Stimulated activated CD4-positive, alpha-beta T cell treated with anti-CD3 and anti-CD28 coated beads, Interleukin-15, amount 100 ng/mL, for 48 hours (primary cell): ENCODE measurements around the gene HECW1.
"Not testable (repeated sequence)": the region's sequence is repeated elsewhere in the genome, so short reads cannot be mapped to it uniquely, and the experiment has no call there.

Experiments
- DNase-seq, 2 donors: peaks; one replicate each; pipeline ENCODE4 v3.0.0-alpha.2; 2020; ENCODE audit warnings: low read depth in 2 of 2

The HECW1 gene

DNA sequence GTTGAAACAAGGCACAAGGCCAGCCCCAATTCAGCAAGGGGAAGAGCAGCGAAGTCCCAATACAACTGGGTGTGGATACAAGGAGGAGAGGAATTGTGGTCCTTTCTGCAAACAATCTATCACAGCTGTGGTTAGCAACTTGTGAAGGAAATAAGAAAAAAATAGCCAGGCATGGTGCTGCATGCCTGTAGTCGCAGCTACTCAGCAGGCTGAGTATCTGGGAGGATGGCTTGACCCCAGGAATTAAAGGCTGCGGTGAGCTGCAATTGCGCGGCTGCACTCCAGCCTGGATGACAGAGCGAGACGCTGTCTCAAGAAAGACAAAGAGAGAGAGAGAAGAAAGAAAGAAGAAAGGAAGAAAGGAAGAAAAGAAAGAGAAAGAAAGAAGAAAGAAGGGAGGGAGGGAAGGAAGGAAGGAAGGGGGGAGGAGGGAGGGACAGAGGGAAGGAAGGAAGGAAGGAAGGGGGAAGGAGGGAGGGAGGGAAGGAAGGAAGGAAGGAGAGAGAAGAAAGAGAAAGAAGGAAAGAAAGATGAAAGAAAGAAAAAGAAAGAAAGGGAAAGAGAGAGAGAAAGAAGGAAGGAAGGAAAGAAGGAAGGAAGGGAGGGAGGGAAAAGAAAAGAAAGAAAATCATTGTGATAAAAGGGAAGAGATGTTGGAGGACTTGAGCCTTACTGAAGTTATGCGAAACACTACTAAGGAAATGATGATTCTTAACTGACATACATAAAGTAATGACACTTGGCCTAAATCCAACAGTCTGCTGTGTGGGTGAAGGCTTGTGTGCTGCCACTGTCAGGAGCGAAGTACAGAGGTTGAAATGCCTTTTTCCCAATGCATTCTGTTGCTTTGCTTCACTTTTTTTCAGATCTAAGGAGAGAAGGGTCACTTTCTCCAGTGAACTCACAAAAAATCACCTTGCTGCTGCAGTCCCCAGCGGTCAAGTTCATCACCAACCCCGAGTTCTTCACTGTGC, 353.4 kb downstream of the HECW1 start:
- DNase-seq, result no peak

DNA sequence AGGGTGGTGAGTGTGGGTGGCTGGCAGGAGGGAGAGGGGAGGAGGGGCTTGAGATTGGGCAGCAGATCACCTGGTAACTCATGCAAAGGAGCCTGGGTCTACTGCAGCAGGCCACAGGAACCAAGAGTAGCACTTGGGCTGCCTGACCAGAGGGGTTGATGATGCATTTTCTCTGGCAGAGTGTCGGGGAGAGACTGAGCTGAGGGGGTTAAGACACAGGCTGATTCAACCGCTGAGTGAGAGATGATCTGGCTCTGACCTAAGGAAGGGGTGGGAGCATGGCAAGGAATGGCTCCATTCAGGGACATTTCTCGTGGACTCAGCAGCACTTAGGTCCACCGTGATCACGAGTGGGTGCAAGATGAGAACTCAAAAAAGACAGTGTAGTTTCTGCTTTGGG, 355.0 kb downstream of the HECW1 start:
- DNase-seq, result no peak

DNA sequence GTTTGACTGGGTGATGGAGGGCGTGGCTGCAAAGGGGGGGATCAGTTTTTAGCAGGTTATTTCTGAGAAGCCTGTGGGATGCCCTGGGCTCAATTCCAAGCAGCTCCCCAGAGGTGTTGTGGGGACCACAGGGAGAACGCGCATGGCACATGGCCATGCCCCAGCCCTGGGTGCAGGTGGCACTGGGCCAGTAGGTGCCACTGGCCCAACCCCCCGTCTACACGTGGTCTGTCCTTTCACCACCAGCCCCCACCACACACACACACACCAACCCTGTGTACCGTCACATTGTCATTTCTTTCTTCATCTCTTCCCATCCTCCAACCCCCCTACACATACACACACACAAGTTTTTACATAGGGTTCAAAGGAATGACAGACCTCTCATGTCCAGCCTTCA, 355.4 kb downstream of the HECW1 start:
- DNase-seq, result no peak

DNA sequence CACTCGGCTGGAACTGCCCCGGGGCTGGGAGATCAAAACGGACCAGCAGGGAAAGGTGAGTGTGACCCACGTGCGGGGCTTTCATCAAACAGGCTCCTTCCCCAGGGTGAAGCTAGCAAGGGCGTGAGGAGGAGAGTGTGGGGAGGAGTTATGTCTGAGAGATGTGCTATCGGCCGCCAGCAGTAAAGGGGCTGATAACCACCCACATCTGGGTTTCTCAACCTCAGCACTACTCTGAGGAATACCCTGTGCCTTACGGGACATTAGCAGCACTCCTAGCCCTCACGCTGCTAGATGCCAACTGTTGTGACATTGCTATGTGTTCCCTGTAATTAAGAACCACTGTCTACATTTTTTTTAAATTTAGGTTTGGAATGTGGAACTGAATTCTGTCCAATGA, 356.6 kb downstream of the HECW1 start:
- no peak for DNase-seq

DNA sequence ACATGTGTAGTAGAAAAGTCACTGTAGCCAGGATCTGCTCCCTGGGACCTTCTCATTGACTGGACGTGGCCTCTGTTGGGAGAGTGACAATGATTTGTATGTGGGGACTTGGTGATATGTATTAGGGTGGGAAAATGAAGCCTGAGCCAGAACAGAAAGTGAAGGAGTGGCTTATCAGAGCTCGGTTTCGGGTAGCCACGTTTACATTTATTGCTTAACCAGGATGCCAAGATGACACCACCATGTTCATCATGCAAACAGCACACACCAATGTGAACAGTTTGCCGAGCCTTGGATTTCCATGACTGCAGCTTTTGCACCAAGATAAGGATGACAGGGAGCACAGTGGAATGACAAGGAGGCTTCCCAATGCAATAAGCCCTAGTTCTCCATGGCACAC, 357.7 kb downstream of the HECW1 start:
- no peak for DNase-seq

DNA sequence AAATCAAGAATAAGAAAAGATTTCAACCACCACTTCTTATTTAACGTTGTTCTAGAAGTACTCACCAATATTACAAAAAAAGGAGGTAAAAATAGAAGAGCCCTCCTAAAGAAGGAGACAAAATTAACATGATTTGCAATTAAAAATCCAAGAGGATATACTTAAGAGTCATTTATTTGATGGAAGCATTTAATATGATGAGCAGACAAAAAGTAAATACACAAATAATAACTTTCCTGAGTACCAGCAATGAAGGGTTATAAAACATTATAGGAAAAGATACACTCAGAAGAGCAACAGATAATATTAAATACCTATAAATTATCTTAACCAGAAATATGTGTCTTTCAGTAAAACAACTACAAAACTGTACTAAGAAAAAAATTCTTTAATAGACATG, 363.5 kb downstream of the HECW1 start:
- no peak for DNase-seq

DNA sequence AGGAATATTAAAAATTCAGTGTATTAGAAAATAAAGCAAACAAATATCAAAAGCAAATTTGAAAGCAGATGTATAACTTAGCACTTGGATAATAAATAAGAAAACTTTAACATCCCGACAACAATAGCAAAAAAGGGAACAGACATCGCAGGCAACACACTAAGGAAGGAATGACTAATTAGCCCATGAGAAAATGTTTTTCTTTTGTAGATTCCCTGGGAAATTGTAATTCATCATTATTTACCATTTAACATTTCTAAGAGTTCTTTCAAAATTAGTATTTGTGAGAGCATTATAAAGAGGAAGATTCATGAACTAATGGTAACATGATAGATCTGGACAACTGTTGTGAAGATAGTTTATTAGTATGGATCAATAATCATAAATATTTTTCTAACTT, 364.4 kb downstream of the HECW1 start:
- no peak for DNase-seq

DNA sequence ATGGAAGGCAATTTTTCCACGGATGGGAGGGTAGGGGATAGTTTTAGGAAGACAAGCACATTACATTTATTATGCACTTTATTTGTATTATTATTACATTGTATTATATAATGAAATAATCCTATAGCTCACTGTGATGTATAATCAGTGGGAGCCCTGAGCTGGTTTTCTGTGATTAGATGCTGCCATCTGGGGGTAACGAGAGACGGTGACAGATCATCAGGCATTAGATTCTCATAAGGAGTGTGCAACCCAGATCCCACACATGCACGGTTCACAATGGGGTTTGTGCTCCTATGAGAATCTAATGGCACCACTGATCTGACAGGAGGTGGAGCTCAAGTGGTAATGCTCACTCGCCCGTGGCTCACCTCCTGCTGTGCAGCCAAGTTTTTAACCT, 366.6 kb downstream of the HECW1 start:
- no peak for DNase-seq

DNA sequence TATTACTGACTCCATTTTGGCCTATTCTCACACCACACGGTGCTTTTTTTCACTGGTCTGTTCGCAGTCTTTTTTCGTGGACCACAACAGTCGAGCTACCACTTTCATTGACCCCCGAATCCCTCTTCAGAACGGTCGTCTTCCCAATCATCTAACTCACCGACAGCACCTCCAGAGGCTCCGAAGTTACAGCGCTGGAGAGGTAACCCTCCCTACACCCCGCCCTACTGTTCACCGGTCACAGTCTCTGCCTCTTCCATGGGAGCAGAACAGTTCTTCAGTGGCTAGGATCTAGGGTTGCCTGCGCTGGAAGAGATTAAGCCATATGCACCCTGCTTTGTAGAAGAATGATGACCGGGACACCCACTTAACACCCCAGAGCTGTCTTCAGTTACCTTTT, 367.1 kb downstream of the HECW1 start:
- no peak for DNase-seq

DNA sequence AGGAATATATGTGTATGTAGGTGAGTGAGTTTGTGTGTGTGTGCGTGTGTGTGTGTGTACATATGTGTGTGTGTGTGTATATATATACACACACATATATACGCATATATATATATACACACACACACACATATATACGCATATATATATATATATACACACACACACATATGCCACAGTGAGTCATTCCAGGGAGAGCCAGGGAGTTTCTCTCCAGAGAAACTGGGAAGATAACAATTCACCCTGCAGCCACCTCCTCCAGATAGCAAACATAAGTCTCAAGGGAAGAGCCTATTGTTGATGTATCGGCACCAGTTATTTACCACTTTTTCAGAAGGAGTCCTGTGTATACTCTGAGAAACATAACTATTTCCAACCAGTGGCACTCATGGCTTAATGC, 368.1 kb downstream of the HECW1 start:
- DNase-seq, result no peak

DNA sequence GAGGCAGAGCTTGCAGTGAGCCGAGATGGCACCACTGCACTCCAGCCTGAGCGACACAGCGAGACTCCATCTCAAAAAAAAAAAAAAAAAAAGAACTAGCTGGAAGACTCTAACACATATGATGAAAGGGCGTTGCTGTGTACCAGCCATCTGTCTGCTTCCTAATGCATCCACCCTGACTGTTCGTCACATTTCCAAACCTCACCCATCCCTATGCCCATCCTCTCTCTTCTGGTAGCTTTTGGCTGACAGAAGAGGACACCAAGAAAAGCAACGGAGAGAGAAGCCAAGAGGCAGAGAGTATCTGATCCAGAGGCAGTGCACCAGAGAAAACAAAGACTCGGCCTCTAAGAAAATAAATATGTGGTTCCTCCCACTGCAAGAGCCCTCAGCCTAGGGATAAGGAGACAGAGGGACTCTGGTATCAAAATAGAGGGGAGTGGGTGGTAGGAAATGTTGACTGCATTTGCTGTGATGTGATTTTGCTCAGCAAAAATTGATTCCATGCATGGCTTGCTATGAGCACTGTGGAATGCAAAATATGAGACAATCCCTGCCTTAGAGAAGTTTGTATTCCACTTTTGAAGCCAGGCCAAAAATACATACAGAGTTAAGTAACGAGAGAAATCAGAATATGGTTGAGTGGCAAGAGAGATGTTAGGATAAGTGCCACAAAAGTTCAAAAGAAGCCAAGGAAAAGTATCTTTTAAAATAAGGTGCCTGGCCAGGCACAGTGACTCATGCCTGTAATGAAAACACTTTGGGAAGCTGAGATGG, 369.6 kb downstream of the HECW1 start:
- no peak for DNase-seq

DNA sequence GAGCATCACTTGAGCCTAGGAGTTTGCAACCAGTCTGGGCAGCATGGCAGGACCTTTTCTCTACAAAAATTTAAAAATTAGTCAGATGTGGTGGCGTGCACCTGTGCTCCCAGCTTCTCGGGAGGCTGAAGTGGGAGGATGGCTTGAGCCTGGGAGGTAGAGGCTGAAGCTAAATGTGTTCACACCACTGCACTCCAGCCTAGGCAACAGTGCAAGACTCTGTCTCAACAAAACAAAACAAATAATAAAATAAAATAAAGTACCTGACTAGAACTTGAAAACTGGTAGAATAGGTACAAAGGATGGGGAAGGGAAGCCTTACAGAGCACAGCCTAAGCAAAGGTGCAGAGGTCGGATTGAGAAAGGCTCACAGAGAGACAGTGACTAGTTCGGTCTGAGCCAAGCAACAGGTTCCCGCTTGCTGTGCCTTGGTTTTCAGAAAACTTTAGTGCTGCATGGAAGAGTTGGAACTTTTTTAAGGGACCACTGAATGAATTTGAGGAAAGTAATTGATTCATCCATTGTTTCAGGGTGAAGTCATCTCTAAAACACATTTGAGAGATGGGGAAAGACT, 370.3 kb downstream of the HECW1 start:
- no peak for DNase-seq

DNA sequence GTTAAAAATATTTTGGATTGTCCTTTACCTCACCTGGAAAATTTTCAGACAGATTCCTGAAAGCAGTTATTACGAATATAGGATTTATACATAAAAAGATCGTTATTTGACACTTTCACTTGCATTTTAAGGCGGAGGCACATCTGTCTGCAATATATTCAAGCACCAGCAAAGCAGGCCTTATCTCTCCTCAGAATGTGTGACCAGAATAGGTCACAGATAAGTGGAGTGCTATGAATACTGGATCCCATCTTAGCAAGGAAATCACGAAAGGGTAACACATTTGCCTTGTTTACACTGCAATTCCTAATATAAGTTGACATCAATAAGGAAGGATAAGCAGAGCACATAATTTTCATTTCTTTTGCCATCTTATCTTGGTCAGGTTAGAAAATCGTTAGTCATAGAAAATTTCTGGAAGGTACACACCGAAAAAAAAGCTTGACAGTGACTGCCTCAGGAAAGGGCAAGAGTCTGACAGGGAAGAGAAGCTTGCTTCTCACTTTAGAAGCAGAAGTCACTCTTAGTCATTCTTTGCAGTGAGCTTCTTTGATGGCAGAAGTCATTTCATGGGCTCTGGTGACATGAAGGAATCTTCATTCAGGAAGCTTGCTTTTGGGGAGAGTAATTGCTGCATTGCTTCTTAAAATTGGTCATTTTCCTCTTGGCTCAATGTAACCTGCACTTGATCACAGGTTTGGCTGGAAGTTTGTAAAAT, 372.4 kb downstream of the HECW1 start:
- DNase-seq, result no peak

DNA sequence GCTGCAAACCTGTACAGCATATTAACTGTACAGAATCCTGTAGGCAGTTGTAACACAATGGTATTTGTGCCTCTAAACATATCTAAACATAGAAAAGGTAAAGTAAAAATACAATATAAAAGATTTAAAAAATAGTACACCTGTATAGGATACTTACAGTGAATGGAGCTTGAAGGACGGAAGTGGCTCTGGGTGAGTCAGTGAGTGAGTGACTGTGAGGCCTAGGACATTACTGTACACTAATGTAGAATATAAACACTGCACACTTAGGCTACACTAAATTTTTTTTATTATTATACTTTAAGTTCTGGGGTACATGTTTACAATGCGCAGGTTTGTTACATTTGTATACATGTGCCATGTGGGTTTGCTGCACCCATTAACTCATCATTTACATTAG, 373.1 kb downstream of the HECW1 start:
- no peak for DNase-seq

DNA sequence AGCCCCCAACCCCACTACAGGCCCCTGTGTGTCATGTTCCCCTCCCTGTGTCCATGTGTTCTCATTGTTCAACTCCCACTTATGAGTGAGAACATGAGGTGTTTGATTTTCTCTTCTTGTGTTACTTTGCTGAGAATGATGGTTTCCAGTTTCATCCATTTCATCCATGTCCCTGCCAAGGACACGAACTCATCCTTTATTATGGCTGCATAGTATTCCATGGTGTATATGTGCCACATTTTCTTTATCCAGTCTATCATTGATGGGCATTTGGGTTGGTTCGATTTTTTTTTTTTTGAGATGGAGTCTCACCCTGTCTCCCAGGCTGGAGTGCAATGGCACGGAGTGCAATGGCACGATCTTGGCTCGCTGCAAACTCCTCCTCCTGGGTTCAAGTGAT, 373.6 kb downstream of the HECW1 start:
- DNase-seq, result not testable (repeated sequence)

DNA sequence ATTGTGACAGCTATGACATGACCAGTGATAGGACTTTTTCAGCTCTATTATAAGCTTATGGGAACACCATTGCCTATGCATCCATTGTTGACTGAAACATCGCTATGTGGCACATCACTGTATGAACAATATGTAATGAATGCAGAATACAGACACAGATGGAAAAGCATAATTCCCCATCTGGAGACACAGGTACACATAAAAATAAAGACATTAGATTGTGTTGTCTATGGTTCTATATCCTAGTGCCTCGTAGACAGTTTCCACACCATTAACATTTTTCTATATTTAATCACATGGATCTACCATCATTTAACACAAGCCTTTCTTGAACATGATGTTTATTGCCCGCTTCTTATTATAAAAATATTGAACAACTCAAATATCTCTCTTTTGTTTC, 374.2 kb downstream of the HECW1 start:
- no peak for DNase-seq

DNA sequence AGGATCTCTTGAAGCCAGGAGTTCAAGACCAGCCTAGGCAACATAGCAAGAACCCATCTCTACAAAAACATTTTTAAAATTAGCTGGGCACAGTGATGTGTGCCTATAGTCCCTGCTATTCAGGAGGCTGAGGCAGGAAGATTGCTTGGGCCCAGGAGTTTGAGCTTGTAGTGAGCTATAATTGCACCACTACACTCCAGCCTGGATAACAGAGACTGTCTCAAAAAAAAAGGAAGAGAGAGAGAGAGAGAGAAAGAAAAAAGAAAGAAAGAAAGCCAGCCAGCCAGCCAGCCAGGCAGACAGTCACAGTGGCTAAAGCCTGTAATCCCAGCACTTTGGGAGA, 375.3 kb downstream of the HECW1 start:
- DNase-seq, result no peak

DNA sequence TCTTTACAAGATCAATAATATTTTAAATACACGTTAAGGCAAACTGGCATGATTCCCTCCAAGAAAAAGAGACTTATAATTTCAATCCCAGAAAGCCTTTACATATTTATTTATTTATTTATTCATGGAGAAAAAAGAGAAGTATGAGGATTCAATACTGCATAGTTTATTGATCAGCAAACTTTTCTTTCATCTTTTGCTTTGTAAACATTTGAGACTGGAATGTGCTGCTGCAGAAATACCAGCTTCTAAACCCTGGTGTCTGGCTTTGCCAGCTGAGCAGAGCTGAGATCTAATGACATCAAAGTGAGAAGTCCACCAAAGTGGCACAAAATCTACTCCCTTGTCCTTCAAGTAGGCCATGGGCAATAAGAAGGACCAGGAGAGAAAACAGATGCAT, 376.8 kb downstream of the HECW1 start:
- DNase-seq, result no peak

DNA sequence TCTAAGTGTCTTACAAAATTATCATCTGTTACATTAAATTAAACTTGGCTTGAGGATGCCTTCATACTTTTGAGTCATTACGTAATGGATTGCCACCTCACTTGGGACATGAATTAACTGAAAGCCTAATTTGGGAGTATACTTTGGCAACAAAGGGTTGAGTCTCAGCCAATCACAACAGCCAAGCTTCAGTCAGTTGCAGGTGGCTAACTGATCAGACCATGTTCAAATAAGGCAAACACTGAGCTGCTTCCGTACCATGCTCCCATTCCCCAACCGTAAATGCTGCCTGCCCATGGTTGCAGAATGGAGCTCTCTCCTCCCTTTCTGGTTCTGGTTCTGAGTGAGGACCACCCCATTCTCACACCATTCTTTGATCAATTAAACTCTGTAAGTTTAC, 377.6 kb downstream of the HECW1 start:
- DNase-seq, result no peak

DNA sequence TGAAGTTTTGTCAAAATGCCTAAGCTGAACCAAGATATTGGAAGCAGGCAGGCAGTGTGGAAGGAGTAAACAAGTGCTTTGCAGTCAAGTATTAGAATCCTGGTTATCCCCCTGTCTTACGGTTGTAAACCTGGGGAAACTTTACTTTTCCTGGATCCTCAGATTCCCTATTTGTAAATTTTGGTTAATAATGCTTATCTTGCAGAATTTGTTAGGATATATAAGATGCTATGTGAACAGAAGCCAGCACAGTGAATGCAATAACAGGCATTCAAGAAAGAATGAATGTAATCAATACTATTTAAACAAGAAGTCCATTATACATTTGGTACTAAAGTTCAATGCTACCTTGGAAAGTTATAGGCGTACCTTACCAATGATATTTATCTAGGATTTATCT, 378.7 kb downstream of the HECW1 start:
- DNase-seq, result no peak

DNA sequence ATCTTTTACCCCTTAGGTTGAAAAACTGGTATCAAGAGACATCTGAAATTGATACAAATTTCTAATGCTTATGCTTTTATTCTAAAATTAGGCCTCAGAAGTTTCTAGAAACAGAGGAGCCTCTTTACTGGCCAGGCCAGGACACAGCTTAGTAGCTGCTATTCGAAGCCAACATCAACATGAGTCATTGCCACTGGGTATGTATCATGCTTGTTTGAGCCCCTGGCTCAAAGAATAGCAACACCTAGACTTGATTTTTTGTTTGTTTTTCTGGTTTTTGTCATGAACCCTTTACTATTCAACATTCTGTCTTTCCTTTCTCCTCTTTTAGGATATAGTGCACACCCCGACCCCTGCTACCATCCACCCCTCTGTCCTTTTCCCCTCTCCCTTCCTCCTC, 379.5 kb downstream of the HECW1 start:
- no peak for DNase-seq

DNA sequence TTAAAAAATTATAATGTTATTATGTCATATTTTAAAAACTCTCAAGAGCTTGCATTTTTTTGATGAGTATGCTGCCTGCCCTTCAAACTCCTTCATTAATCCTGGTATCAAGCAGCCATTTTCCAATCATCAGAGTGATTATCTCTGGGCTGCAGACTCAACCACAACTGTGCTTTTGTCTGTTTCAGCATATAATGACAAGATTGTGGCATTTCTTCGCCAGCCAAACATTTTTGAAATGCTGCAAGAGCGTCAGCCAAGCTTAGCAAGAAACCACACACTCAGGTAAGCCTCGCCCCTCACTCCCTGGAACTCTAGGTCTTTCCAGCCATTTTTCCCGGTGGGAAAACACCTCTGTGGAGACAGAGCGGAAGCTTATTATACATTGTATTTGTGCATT, 380.4 kb downstream of the HECW1 start:
- no peak for DNase-seq
